GM23338 (cell line): ENCODE data around the gene NUTM1. TPM values are rescaled to one million over a fixed set of nuclear protein-coding genes. Genes with fewer than 3 reads are reported as not detected.
A peak's percentile ranks its signal among the peaks of the same experiment; 100 is the strongest.
"Not testable (repeated sequence)": the region's sequence is repeated elsewhere in the genome, so short reads cannot be mapped to it uniquely, and the experiment has no call there.

Experiments used
- ATAC-seq: fragments of 200-7000 bp; cut with Tn5 transposase; 3 replicates; pipeline ENCODE4 v1.9.1; 2020
- DNase-seq: peaks from one replicate; pipeline ENCODE4 v3.0.0-alpha.2; 2015; ENCODE audit warnings: low spot score
- H2AFZ ChIP-seq: fragments of 200-600 bp; sonication (generic); 2 replicates; pipeline ENCODE4 v1.8.0; 2016; ENCODE audit warnings: antibody characterized with exemption, mild to moderate bottlenecking, moderate library complexity
- H3F3A ChIP-seq: fragments of 200-600 bp; sonication (generic); replicated peaks from 2 replicates; pipeline ENCODE4 v1.8.0; 2017; ENCODE audit warnings: antibody characterized with exemption, mixed run types, low read depth
- H3K27ac ChIP-seq: fragments of 200-600 bp; sonication (generic); 2 replicates; pipeline ENCODE4 v1.6.1; 2016; ENCODE audit warnings: low read depth
- H3K27me3 ChIP-seq: fragments of 200-600 bp; sonication (generic); 2 replicates; pipeline ENCODE4 v1.8.0; 2016; ENCODE audit warnings: mild to moderate bottlenecking, mixed run types, moderate library complexity; ENCODE audit not compliant: insufficient read depth
- H3K36me3 ChIP-seq: fragments of 200-600 bp; sonication (generic); 2 replicates; pipeline ENCODE4 v1.8.0; 2016; ENCODE audit warnings: mild to moderate bottlenecking; ENCODE audit not compliant: insufficient read depth
- H3K4me1 ChIP-seq: fragments of 200-600 bp; sonication (generic); 2 replicates; pipeline ENCODE4 v1.8.0; 2016; ENCODE audit warnings: mild to moderate bottlenecking, moderate library complexity; ENCODE audit not compliant: insufficient read depth
- H3K4me2 ChIP-seq: fragments of 200-600 bp; sonication (generic); 2 replicates; pipeline ENCODE4 v1.7.1; 2017; ENCODE audit warnings: mixed run types
- H3K4me3 ChIP-seq: fragments of 200-600 bp; sonication (generic); 2 replicates; pipeline ENCODE4 v1.6.1; 2016; ENCODE audit warnings: mixed run types
- H3K79me2 ChIP-seq: fragments of 200-600 bp; sonication (generic); replicated peaks from 2 replicates; pipeline ENCODE4 v1.8.0; 2017; ENCODE audit warnings: mild to moderate bottlenecking; ENCODE audit not compliant: insufficient read depth
- H3K9me2 ChIP-seq: fragments of 200-600 bp; sonication (generic); 2 replicates; pipeline ENCODE4 v1.8.0; 2017; ENCODE audit not compliant: insufficient read depth
- H4K20me1 ChIP-seq: fragments of 200-600 bp; sonication (generic); replicated peaks from 2 replicates; pipeline ENCODE4 v1.8.0; 2017; ENCODE audit warnings: mild to moderate bottlenecking; ENCODE audit not compliant: insufficient read depth
- H3K27ac Mint-ChIP-seq: 2 replicates; pipeline ENCODE4 v1.8.0; 2020; ENCODE audit warnings: inconsistent platforms, mild to moderate bottlenecking, moderate library complexity, mixed read lengths
- H3K27me3 Mint-ChIP-seq: 3 replicates; pipeline ENCODE4 v1.8.0; 2022; ENCODE audit warnings: low read depth, mild to moderate bottlenecking, moderate library complexity, mixed read lengths, inconsistent platforms; ENCODE audit not compliant: insufficient read depth, poor library complexity
- H3K36me3 Mint-ChIP-seq: 3 replicates; pipeline ENCODE4 v1.8.0; 2021; ENCODE audit warnings: low read depth, mild to moderate bottlenecking, inconsistent platforms, moderate library complexity, mixed read lengths
- H3K4me1 Mint-ChIP-seq: 3 replicates; pipeline ENCODE4 v1.8.0; 2020; ENCODE audit warnings: mild to moderate bottlenecking, inconsistent platforms, mixed read lengths
- H3K4me3 Mint-ChIP-seq: 3 replicates; pipeline ENCODE4 v1.8.0; 2021; ENCODE audit warnings: moderate library complexity, mild to moderate bottlenecking, inconsistent platforms, mixed read lengths
- H3K9me3 Mint-ChIP-seq: 3 replicates; pipeline ENCODE4 v1.8.0; 2020; ENCODE audit warnings: moderate library complexity, mild to moderate bottlenecking, inconsistent platforms, mixed read lengths
- polyA plus RNA-seq: library from polyadenylated mRNA; unstranded; fragments of >200 nt; fragmentation: Nextera tagmentation; extraction: Ambion mirVana; gene quantifications from 2 replicates; pipeline ENCODE4 v1.2.1, GENCODE V29; 2016
- total RNA-seq: library from RNA; depleted of rRNA; stranded (reverse); fragments of >200 nt; shearing (Covaris generic); gene quantifications from 2 replicates; pipeline ENCODE4 v1.2.3, GENCODE V29; 2014

NUTM1 gene
- total and polyA plus RNA-seq, 2 experiments from 2014 or later, result 0.16 to 1.2 TPM

- not testable (repeated sequence) for DNase-seq
Observed at GRCh38 chr15:34380491-34380890, 37.4 kb downstream of the NUTM1 start.

DNA sequence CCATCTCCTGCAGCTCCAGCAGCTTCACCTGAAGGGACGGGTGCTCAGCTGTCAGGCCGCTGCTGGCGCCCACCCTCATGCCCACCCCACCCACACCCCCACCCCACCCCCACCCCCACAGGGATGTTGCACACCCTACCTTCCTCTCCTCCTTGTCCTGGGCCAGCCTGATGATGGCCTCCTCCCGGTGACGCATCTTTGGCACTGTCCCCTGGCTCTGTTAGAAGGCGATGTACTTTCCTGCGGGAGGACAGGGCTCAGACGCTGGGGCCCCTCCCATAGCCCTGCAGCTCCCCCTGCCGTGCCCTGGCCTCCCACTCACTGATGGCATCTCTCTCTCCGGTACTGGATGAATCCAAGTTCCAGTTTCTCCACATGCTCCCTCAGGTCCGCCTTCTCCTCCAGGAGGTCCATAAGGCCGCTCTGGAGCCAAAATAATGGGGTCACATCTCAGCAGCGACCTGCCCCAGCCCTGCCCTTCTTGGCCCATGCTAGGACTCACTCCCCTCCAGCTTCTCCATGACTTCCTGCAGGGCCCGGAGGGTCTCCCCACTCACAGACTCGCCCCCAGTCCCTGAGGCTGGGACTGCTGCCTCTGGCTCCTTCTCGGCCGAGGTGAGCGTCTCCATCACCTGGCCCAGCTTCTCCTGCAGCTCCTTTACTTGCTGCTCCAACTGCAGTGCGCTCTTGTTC, 38.9 kb downstream of the NUTM1 start:
- H3F3A ChIP-seq, H3K4me1 Mint-ChIP-seq, ATAC-seq, H3K4me1 ChIP-seq, H3K27ac Mint-ChIP-seq, H3K79me2 ChIP-seq, H3K9me2 ChIP-seq, H4K20me1 ChIP-seq, H3K27me3 ChIP-seq, H3K27me3 Mint-ChIP-seq, H3K27ac ChIP-seq, H3K4me3 ChIP-seq, H3K9me3 Mint-ChIP-seq, DNase-seq, H3K4me2 ChIP-seq, H2AFZ ChIP-seq, H3K36me3 ChIP-seq, H3K36me3 Mint-ChIP-seq, H3K4me3 Mint-ChIP-seq: not testable (repeated sequence)

More at GRCh38 chr15:34380491-34380890, 37.4 kb downstream of the NUTM1 start:
- not testable (repeated sequence) for H3K27me3 Mint-ChIP-seq, H3K4me1 Mint-ChIP-seq, H3K36me3 Mint-ChIP-seq, H3K9me3 Mint-ChIP-seq, H4K20me1 ChIP-seq, H3K4me3 ChIP-seq, H3K79me2 ChIP-seq, H3K4me1 ChIP-seq, H3K27me3 ChIP-seq, H3K4me3 Mint-ChIP-seq, H3K36me3 ChIP-seq, H2AFZ ChIP-seq, H3K4me2 ChIP-seq, ATAC-seq, H3K27ac Mint-ChIP-seq, H3K9me2 ChIP-seq, H3F3A ChIP-seq, H3K27ac ChIP-seq

- H3K27ac Mint-ChIP-seq, H2AFZ ChIP-seq, H3K36me3 Mint-ChIP-seq, H3K4me1 ChIP-seq, H3K9me3 Mint-ChIP-seq, H3F3A ChIP-seq, DNase-seq, H3K4me2 ChIP-seq, H3K4me1 Mint-ChIP-seq, H4K20me1 ChIP-seq, H3K27me3 Mint-ChIP-seq, H3K9me2 ChIP-seq, H3K27me3 ChIP-seq, H3K79me2 ChIP-seq, H3K27ac ChIP-seq, H3K36me3 ChIP-seq, H3K4me3 ChIP-seq, H3K4me3 Mint-ChIP-seq: not testable (repeated sequence)
- ATAC-seq, result peak; percentile 93
Observed at GRCh38 chr15:34389594-34390086, 46.5 kb downstream of the NUTM1 start.

GRCh38 chr15:34392981-34393380, 49.9 kb downstream of the NUTM1 start:
- H3K27me3 ChIP-seq, H3K4me3 ChIP-seq, DNase-seq, H2AFZ ChIP-seq, H3K9me3 Mint-ChIP-seq, H3K4me1 Mint-ChIP-seq, H3K27ac Mint-ChIP-seq, H3K9me2 ChIP-seq, H4K20me1 ChIP-seq, H3F3A ChIP-seq, H3K27ac ChIP-seq, H3K4me1 ChIP-seq, H3K27me3 Mint-ChIP-seq, H3K36me3 Mint-ChIP-seq, H3K79me2 ChIP-seq, H3K4me3 Mint-ChIP-seq, H3K36me3 ChIP-seq, ATAC-seq, H3K4me2 ChIP-seq: not testable (repeated sequence)

- H3K27ac ChIP-seq, H3F3A ChIP-seq, H3K4me3 ChIP-seq, H3K4me1 ChIP-seq, H3K36me3 ChIP-seq, ATAC-seq, H3K27ac Mint-ChIP-seq, H3K4me1 Mint-ChIP-seq, H2AFZ ChIP-seq, H3K27me3 Mint-ChIP-seq, H3K27me3 ChIP-seq, H3K9me2 ChIP-seq, H3K36me3 Mint-ChIP-seq, H4K20me1 ChIP-seq, H3K79me2 ChIP-seq, H3K4me3 Mint-ChIP-seq, DNase-seq, H3K4me2 ChIP-seq, H3K9me3 Mint-ChIP-seq: not testable (repeated sequence)
Observed at GRCh38 chr15:34397637-34398259, 54.6 kb downstream of the NUTM1 start.

GRCh38 chr15:34403160-34403598, 60.1 kb downstream of the NUTM1 start:
- not testable (repeated sequence) for H3K27me3 ChIP-seq, H3K4me3 Mint-ChIP-seq, H3K27ac ChIP-seq, H3K36me3 Mint-ChIP-seq, H3K9me2 ChIP-seq, H3K27me3 Mint-ChIP-seq, H3F3A ChIP-seq, DNase-seq, ATAC-seq, H3K27ac Mint-ChIP-seq, H3K4me1 Mint-ChIP-seq, H3K4me3 ChIP-seq, H3K4me2 ChIP-seq, H3K36me3 ChIP-seq, H3K79me2 ChIP-seq, H3K9me3 Mint-ChIP-seq, H4K20me1 ChIP-seq, H2AFZ ChIP-seq, H3K4me1 ChIP-seq
